ENCODE measurements around the gene TEPSIN.

- TF ChIP-seq POLR2A (IDR thresholded peaks at IDR 0.05) (no peak), CTCF (IDR thresholded peaks at IDR 0.05) (no peak)
These were observed 31.4 kb upstream of the TEPSIN start for GRCh38 chr17:81270279-81270678.
